Dermis blood vessel endothelial cell (primary cell): Measurements from ENCODE around the gene RHOA. TPM values are rescaled to one million over a fixed set of nuclear protein-coding genes. Genes with fewer than 3 reads are reported as not detected.
A peak's percentile ranks its signal among the peaks of the same experiment; 100 is the strongest.
"Not testable (repeated sequence)": the region's sequence is repeated elsewhere in the genome, so short reads cannot be mapped to it uniquely, and the experiment has no call there.

Experiments
- DNase-seq: peaks from one replicate; pipeline ENCODE4 v3.0.0; 2010
- total RNA-seq: library from RNA; depleted of rRNA; stranded (reverse); fragments of >200 nt; gene quantifications from 2 replicates; pipeline ENCODE4 v1.2.3, GENCODE V29; 2014

RHOA gene
- total RNA-seq, 1 donor from 2014 or later: 657 TPM

GRCh38 chr3:49358884-49359225 lies 52.9 kb downstream of the RHOA start:
- DNase-seq: peak; percentile 75

DNA sequence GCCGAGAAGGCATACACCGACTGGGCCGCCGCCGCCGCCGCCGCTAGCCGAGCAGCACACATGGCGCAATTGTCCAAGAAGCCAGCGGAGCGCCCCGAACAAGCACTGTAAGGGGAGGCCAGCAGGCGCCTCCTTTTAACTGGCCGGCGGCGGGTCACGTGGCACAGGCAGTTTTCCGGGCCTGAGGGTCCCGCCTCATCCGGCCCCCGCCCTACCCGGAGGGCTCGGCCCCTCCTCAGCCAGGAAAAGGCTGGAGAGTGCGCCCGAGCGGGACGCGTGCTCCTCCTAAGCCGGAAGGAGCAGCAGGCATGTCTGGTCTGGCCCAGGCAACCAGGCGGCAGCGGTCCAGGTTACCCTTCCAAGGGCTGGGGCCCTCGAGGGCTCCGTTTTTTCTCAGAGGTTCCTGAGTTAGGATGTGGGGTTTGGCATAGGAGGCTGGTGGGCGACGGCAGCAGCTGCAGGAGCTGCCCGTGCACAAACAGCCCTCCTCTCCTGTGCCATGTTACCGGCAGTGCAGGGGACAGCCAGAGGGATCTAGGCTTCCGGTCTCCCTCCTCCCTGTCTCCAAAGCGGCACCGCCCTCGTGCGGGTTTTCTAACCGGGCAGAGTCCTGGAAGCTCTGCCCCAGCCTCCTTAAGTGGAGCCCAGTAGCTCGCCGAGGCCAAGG lies 53.4 kb downstream of the RHOA start, which contains the start of gene GPX1:
GPX1 (minus strand) TSS at position 137 of the 667 bp plus-strand sequence; CDS start at position 62, 75 bp downstream.
- peak; percentile 96 for DNase-seq

GRCh38 chr3:49357443-49358216 lies 54.1 kb downstream of the RHOA start:
- DNase-seq: peak; percentile 78

DNA sequence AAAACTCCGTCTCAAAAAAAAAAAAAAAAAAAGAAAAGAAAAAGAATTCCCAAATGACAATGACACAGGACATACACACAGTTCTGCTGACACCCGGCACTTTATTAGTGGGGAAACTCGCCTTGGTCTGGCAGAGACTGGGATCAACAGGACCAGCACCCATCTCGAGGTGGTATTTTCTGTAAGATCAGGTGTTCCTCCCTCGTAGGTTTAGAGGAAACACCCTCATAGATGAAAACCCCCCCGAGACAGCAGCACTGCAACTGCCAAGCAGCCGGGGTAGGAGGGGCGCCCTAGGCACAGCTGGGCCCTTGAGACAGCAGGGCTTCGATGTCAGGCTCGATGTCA lies 54.7 kb downstream of the RHOA start:
- DNase-seq: not testable (repeated sequence)

DNA sequence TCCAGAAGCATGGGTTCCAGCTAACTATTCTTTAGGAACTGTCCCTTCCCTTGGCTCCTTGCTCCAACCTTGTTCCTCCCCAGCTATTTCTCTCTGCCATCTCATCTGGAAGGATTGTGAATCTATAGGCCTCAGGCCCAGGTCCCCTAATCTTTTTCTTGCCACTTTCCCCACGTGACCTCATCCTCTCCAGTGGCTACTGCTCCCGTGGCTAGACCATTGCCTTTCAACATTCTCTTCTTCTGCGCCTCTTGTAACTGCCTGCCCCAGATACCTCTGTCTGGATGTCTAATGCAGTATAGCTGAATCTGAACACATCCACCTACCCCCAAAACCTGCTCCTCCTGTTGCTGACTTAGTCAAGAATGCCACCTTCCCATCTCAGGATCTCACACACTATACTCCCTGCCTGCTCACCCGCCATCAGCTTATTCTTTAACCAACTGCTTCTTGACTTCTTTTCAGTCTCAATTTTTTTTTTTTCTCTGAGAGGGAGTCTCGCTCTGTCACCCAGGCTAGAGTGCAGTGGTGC lies 58.8 kb downstream of the RHOA start:
- DNase-seq: no peak

DNA sequence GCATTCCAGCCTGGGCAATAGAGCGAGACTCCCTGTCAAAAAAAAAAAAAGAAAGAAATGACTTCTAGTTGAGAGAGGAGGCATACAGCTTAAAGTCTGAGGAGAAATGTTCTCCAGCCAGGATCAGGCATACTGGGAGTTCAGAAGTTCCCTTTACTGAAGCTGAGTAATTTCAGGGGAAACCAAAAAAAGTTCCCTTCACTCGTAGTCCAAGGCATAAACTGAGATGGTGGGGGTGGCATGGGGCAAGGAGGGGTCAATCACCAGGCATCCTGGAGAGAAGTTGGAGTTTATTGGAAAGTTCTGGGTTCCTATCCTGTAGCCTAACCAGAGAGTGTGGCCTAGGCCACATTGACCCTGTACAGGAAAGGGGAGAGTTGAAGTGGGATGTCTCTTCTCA lies 59.5 kb downstream of the RHOA start:
- DNase-seq: peak; percentile 51

- peak; percentile 48 for DNase-seq
Observed at GRCh38 chr3:49351521-49352011, 60.2 kb downstream of the RHOA start.

DNA sequence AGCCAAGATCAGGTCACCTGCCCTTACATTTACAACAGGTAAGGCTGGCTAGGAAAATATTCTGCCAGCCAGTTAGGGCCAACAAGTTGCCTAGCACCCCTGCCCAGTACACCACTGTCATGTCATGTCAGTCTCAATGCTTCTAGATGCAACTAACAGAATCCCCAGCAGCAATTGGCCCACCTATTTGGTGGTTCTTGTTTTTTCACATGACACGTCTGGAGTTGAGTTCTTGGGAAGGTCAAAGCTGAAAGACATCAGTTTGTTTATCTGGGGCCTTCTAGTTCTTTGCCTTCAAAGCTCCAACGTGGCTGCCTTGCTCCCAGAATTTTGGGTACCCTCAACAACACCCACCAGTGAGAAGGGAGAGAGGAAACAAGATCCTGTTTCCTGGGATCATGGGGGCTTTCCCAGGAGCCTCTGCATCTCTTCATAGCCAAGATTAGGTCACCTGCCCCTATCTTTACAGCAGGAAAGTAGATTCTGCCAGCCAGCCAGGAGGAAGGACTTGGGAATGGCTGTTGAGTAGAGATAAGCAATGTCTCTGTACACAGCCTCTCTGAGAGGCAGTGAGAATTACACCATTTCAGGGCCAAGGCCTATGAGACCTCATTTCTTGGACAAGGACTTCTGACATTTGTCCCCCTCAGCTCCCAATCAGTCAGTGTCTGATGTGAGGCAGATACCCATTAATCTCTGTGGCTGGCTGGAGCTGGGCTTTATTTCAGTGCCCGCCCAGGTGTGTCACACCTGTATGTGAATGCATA lies 62.2 kb downstream of the RHOA start:
- DNase-seq: peak; percentile 36

- not testable (repeated sequence) for DNase-seq
Observed at GRCh38 chr3:49348361-49348760, 63.4 kb downstream of the RHOA start.

GRCh38 chr3:49346797-49347251 lies 65.0 kb downstream of the RHOA start:
- peak; percentile 11 for DNase-seq

- no peak for DNase-seq
Observed at GRCh38 chr3:49343163-49343562, 68.6 kb downstream of the RHOA start.

DNA sequence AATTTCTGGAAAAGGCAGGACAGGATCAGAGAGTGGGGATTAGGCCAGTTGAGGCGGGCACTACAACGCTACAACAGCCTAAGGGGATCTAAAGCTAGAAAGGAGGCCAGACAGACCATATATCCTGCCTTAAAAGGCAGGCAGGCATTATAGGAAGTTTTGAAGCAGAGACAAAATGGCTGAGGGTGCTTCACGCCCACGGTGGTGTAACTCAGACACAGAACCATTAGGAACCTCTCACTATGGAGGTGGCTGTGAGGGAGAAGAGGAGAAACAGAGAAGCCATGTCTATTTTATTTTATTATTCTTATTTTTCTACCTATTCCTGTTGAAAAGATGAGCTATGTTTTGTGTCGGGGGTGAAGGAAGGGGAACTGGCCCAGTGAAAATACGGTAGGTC lies 69.8 kb downstream of the RHOA start:
- no peak for DNase-seq

DNA sequence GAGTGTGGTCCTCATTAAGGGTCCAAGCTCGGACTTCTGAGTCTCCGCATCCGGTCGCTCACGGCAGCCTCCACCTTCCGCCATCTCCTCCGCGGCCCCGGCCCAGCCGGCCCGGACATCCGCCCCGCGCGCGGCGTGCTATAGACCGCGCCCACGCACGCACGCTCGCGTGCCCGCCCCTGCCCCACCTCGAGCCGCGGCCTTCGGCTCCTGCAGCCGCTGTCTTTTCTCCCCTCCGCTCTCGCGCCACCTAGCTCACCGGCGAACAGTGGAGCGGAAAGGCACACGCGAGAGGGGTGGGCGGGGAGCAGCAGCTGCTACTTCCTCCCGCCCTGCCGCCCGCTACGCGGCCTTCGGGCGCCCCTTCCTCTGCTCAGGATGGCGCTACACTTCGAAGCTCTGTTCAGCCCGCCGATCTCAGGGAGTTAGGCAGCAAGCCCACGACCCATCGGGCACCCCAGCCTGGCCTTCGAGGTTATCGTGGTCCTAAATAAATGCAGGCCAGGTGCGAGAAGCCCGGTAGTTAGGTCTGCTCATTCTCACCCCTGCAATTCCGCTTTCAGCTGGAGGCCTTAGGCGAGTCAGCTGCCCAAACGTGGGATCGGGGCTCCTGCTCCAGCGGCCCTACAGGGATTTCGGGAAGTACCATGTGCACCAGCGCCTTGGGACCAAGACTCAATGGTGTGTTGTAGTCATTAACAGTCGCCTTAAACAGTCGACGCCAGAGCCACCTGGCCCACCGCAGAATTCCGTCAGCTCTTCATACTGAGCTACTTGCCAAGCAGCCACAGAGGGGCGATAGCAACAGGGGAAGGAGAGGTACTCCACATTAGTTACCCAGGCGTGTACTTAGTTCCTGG lies 71.6 kb downstream of the RHOA start, which contains the start of gene USP4:
USP4 (minus strand) TSS at position 113 of the 860 bp plus-strand sequence; CDS start at position 84, 29 bp downstream.
- DNase-seq: peak; percentile 96

DNA sequence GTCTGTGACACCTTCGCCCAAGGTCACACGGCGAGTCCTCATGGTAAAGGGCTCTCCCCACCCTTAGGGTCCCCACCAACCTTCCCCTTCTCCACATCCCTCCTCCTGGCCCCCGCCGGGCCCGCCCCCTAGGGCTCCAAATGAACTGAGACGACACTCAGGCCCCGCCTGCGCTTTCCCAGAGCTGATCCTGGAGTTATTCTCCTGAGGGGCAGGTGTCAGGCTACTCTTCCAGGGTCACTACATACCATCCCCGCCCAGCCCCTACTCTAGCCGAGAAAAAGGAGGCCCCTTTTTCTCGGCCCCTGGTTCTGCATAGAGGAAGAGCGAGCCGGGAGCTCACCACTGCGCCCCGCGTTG lies 72.2 kb downstream of the RHOA start:
- DNase-seq: no peak

DNA sequence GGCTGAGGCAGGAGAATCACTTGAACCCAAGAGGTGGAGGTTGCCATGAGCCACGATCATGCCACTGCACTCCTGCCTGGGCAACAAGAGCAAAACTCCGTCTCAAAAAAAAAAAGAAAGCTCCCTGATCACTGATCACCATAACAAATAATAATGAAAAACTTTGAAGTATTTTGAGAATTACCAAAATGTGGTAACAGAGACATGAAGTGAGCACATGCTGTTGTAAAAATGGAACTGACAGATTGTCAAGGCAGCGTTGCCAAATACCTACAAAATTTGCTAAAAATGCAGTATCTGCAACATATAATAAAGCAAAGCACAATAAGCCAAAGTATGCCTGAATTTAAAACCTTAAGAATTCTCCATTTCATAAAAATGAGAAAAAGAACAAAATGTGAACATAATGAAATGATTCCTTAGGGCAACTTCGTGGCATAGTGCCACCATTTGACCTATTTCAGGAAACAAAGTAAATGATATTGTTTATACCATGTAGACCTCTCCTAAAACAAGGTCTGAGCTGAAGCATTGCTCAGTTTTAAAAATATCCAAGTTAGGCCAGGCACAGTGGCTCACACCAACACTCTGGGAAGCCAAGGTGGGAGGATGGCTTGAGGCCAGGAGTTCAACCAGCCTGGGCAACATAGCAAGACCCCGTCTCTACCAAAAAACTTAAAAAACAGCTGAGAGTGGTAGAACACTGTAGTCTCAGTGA lies 77.7 kb downstream of the RHOA start:
- DNase-seq: no peak

GRCh38 chr3:49333091-49333490 lies 78.7 kb downstream of the RHOA start:
- DNase-seq: no peak

GRCh38 chr3:49329186-49329585 lies 82.6 kb downstream of the RHOA start:
- DNase-seq: no peak

DNA sequence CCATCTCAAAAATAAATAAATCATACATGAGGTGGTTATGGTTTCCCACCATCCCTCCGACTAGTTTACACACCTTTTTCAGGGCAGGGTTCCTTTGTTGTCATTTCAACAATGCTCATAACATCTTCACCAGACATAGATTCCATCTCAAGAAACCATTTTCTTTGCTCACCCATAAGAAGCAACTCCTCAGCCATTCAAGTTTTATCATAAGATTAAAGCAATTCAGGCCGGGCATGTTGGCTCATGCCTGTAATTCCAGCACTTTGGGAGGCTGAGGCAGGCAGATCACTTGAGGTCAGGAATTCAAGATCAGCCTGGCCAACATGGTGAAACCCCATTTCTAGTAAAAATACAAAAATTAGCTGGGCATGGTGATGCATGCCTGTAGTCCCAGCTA lies 83.4 kb downstream of the RHOA start:
- DNase-seq: not testable (repeated sequence)

DNA sequence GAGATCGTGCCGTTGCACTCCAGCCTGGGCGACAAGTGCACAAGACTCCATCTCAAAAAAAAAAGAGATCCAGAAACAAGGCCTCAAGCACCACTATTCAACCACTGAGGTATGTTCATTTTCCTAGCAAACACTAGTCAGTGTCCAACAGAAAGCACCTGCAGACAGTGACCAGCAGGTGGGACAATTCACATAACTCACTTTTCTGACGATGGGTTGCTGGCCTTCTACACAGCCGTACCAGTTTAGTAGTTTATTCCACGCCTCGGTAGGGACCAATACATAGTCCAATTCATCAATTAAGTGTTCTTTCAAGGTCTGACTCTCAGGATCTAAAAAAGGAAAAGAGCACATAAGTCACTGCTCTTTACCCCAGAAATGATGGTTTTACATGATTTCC lies 84.3 kb downstream of the RHOA start:
- DNase-seq: peak; percentile 47

DNA sequence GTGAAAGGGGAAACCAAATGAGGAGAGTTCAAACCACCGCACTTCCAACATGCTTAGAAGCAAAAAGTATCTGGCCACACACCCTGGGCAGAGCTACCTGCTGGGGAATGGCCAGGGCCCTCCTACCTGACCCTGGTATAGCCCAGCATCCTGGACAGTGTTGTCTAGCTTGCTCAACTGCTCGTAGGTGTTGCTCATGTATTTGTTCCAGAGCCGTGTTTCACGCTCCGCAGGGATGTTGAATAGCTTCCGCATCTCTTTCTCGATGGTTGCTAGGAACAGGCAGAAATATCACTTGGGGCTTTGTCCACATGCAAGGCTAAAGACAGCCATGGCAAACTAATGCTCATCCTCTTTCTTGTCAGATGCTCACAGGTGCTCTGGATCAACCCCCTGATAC lies 87.0 kb downstream of the RHOA start:
- no peak for DNase-seq
